Bronchial epithelial cell (primary cell): Measurements from ENCODE around the gene TMEM120B. TPM values are rescaled to one million over a fixed set of nuclear protein-coding genes. Genes with fewer than 3 reads are reported as not detected.

Source experiments
- DNase-seq: peaks from one replicate; pipeline ENCODE4 v3.0.0-alpha.2; 2010; ENCODE audit warnings: low read depth
- FAIRE-seq: peaks from 2 replicates; lab custom pipeline; 2011; peaks lifted over from hg19 to GRCh38; lab: Jason Lieb, UNC
- H3K27me3 ChIP-seq: 2 replicates; pipeline ENCODE4 v1.5.1; 2011; ENCODE audit warnings: low read length; ENCODE audit not compliant: control insufficient read depth, insufficient read depth
- H3K36me3 ChIP-seq: 2 replicates; pipeline ENCODE4 v1.5.1; 2011; ENCODE audit warnings: low read length; ENCODE audit not compliant: control insufficient read depth, insufficient read depth
- H3K4me3 ChIP-seq: 2 replicates; pipeline ENCODE4 v1.5.1; 2011; ENCODE audit warnings: mild to moderate bottlenecking, low read depth, low read length, control low read depth
- total RNA-seq: library from RNA; depleted of rRNA; stranded (reverse); fragments of >200 nt; gene quantifications from 2 replicates; pipeline ENCODE4 v1.2.1, GENCODE V29; 2014
- TF ChIP-seq, protein P1 (sequence below): IDR thresholded peaks from 2 replicates; pipeline ENCODE4 v1.5.1; 2011; ENCODE audit warnings: mild to moderate bottlenecking, moderate library complexity, low read length, control low read depth, inconsistent platforms; ENCODE audit not compliant: insufficient read depth, severe bottlenecking

TMEM120B gene
- total RNA-seq, 1 donor from 2014 or later, result 9.7 TPM

DNA sequence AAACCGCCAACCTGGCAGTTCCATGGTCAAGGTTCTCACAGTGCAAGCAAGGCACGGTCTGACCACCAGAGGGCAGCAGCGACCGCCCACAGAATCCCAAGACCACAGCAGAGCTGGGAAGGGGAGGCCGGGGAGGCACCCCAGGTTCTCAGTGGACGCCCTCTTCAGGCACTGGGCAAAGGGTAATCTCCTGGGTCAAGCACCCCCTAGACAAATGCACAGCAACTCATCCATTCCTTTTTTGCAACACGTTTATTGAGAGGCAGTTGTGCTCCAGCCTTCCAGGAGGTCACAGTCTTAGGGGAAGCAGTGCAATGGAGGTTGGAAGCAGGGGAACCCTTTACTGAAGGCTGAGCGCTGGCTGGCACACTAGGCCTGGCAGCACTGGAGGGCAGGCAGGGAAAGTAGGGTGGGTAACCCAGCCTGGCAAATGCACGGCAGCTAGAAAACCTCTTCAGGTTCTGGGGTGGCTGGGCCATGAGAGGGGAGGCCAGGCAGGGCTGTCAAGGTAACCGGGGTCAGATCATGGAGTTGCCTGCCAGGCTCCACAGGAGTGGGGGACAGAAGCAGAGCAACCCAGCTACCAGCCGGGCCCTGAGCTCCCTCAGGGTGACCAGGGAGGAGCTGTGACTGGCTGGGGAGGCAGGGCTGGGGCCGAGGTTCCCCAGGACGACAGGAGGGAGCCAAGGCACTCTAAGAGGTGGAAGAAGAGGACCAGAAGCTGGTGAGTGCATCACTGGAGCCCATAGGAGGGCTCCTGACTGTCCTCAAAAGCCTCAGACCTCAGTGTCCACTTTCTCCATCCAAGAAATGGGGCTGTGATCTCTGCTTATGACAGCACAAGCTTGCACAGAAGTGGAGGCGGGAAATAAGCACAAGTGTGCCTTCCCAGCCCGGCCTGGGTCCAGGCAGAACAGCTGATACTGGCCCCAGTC, 82.7 kb downstream of the TMEM120B start:
- H3K4me3 ChIP-seq, result no peak overlapping the region
- H3K36me3 ChIP-seq, result peaks cover 11% of the 10 kb centered on the region
- no peak for FAIRE-seq
- TF ChIP-seq, protein P1, sequence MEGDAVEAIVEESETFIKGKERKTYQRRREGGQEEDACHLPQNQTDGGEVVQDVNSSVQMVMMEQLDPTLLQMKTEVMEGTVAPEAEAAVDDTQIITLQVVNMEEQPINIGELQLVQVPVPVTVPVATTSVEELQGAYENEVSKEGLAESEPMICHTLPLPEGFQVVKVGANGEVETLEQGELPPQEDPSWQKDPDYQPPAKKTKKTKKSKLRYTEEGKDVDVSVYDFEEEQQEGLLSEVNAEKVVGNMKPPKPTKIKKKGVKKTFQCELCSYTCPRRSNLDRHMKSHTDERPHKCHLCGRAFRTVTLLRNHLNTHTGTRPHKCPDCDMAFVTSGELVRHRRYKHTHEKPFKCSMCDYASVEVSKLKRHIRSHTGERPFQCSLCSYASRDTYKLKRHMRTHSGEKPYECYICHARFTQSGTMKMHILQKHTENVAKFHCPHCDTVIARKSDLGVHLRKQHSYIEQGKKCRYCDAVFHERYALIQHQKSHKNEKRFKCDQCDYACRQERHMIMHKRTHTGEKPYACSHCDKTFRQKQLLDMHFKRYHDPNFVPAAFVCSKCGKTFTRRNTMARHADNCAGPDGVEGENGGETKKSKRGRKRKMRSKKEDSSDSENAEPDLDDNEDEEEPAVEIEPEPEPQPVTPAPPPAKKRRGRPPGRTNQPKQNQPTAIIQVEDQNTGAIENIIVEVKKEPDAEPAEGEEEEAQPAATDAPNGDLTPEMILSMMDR, result peak; percentile 96
- DNase-seq, result peak; percentile 71
- H3K27me3 ChIP-seq, result no peaks in the 10 kb centered on the region

DNA sequence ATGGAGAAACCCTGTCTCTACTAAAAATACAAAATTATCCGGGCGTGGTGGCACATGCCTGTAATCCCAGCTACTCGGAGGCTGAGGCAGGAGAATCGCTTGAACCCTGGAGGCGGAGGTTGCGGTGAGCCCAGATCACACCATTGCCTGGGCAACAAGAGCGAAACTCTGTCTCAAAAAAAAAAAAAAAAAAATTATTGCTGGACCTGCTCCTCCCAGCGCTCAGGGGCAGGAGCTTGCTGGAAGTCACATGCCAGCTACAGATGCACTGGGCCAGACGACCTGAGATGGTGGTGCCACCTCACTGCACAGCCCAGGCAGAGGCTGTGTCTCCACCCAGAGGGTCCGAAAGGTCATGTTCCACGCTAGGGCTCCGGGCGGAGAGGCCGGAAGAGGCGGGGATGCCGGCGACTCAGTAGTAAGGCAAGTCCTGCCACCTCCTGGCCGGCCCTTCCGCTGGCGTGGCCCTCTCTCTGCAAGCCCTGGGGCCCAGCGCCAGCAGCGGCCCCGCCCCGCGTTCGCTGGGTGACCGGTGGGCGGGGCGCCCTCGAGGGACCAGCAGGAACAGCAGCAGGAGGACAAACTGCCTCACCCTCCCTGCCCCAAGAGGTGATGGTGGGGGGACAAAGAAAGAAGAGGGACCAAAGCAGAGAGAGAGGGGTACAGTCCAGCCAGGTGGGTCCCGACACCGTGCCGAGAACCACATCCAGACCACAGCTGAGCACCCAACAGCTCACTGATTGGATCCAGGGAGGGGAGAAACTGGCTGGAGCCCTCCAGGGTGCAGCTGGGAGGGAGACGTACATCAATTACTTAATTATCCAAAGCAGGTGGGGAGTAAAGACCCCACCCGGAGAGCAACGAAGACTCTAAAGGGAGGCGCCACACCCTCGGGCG, 84.6 kb downstream of the TMEM120B start:
- Histone ChIP-seq H3K36me3 (peaks cover 11% of the 10 kb centered on the region), H3K27me3 (no peaks in the 10 kb centered on the region), H3K4me3 (peak overlapping the region; percentile 7)
- FAIRE-seq (no peak), DNase-seq (no peak)
- TF ChIP-seq, protein P1, result peak; percentile 27

DNA sequence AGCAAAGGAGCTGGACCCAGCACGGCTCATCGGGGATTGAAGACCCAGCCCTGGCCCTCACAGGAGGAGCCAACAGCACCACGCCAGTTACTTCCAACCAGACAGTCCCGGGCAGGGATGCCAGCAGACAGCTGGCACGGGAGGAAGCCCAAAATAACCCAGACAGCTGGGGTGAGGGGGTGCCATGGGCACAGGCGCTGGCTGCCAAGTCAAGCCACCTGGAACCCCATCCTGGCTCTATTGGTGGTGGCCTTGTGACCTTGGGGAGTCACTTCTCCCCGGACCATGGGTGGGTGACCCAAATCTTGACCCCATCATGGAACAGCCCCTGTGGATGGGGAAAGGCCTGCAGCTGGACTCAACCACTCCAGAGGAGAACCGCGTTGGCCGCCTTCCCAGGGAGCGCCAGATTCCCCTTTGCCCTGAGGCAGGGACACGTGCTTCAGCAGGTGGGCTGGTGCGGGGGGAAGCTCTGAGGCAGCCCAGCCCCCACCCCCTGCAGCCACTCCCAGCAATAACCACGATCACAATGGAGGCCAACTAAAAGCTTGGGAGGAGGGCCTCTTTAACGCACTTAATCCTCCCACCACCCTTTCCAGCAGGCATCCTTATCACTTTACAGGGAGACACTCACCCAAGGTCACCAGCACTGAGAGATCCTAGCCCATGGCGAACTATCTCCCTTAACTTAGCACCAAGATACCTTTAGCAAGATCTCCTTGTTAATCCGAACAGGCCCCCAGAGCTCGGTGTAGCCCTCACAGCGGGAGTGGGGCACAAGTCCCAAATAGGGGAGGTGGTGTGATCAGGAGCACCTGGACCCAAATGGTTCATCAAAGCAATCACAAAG, 85.6 kb downstream of the TMEM120B start:
- FAIRE-seq, result no peak
- peaks cover 11% of the 10 kb centered on the region for H3K36me3 ChIP-seq
- no peak for DNase-seq

DNA sequence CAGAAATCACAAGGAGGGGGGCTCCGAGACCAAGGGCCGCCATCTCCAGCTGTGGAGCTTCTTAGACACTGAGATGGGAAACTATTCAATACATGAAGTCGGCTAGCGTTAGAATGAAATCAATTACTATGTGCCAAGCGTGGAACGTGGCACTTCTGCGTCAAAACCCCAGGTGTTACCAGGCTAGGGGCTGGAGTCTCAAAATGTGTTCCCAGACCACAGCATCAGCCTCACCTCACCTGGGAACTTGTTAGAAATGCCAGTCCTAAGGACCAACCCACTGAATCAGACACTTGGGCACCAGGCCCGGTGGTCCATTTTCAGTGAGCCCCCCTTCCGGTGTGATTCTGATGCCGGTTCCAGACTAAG, 86.2 kb downstream of the TMEM120B start:
- FAIRE-seq (no peak), DNase-seq (no peak)
- peak overlapping the region; percentile 34 for H3K4me3 ChIP-seq
- TF ChIP-seq, protein P1, result no peak
- no peaks in the 10 kb centered on the region for H3K27me3 ChIP-seq
- H3K36me3 ChIP-seq, result peaks cover 11% of the 10 kb centered on the region

More for the DNA sequence above, 85.6 kb downstream of the TMEM120B start:
- Histone ChIP-seq H3K27me3 (no peaks in the 10 kb centered on the region), H3K4me3 (peak overlapping the region; percentile 34)
- TF ChIP-seq, protein P1, result no peak

DNA sequence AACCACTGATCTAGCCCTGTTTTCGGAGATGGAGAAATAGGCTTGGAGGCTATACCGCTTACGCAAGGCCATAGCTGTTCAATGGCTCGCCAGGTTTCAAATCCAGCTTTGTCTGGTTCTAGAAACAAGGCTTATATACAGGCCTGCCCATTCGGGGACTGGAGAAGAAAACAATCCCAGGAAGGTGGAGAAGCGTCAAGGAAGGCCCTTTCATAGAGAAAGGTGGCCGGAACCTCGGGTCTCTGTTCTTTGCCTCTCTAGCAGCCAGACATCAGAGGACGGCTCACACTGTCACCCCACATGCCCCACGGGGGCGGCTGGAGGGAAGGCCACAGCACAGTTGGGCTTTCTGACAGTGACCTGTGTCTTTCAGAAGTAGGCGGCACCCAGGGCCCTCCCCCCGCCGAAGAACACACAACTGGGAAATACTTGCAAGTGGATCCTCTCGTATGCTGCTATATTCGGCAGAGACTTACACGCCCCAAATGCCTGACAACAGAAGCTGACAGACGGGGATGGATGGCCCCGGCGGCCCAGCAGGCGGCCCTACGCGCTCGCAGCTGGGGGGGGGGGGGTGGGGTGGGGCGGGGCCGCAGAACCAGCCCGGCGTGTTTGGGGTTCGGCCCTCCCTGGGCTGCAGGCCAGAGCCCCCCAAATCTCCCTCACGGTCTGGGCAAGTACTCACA, 86.7 kb downstream of the TMEM120B start:
- DNase-seq (peak; percentile 76), FAIRE-seq (no peak)
- H3K36me3 ChIP-seq, result peaks cover 11% of the 10 kb centered on the region
- peak overlapping the region; percentile 68 for H3K4me3 ChIP-seq
- H3K27me3 ChIP-seq, result no peaks in the 10 kb centered on the region
- TF ChIP-seq, protein P1, result peak; percentile 28
